T-helper 2 cell treated with Interferon-gamma antibody and Interleukin-4, amounts not matched to agents 5 μg/mL and 100 μg/mL, for 36 hours (primary cell): ENCODE data around the gene GOT2.

Experiments
- DNase-seq: peaks from one replicate; pipeline ENCODE4 v3.0.0; 2021; ENCODE audit warnings: low spot score
- H3K27ac Mint-ChIP-seq: one replicate; pipeline ENCODE4 v1.8.0; 2021; ENCODE audit warnings: mild to moderate bottlenecking, mixed read lengths
- H3K27me3 Mint-ChIP-seq: one replicate; pipeline ENCODE4 v1.8.0; 2021; ENCODE audit warnings: low read depth, mixed read lengths
- H3K36me3 Mint-ChIP-seq: one replicate; pipeline ENCODE4 v1.8.0; 2021; ENCODE audit warnings: low read depth, mixed read lengths
- H3K4me1 Mint-ChIP-seq: one replicate; pipeline ENCODE4 v1.8.0; 2021; ENCODE audit warnings: low read depth, mixed read lengths
- H3K4me3 Mint-ChIP-seq: one replicate; pipeline ENCODE4 v1.8.0; 2022; ENCODE audit warnings: mild to moderate bottlenecking, moderate library complexity, mixed read lengths
- H3K9me3 Mint-ChIP-seq: one replicate; pipeline ENCODE4 v1.8.0; 2021; ENCODE audit warnings: mixed read lengths

GOT2 gene

GRCh38 chr16:58733248-58733670 lies 857 bp downstream of the GOT2 start:
- Mint-ChIP-seq H3K27me3 (no peaks in the 10 kb centered on the region), H3K9me3 (no peaks in the 10 kb centered on the region), H3K36me3 (peaks cover 9% of the 10 kb centered on the region), H3K4me3 (peak overlapping the region; percentile 99), H3K4me1 (peaks cover 22% of the 10 kb centered on the region), H3K27ac (peak overlapping the region; percentile 85)
- no peak for DNase-seq

GRCh38 chr16:58732545-58733247 lies 1.4 kb downstream of the GOT2 start:
- H3K4me1 Mint-ChIP-seq = peaks cover 22% of the 10 kb centered on the region
- peaks cover 9% of the 10 kb centered on the region for H3K36me3 Mint-ChIP-seq
- no peak for DNase-seq
- no peaks in the 10 kb centered on the region for H3K27me3 Mint-ChIP-seq
- H3K9me3 Mint-ChIP-seq = no peaks in the 10 kb centered on the region
- peak overlapping the region; percentile 99 for H3K4me3 Mint-ChIP-seq
- H3K27ac Mint-ChIP-seq = peak overlapping the region; percentile 85

GRCh38 chr16:58730724-58731370 lies 3.3 kb downstream of the GOT2 start:
- Mint-ChIP-seq H3K36me3 (peaks cover 9% of the 10 kb centered on the region), H3K9me3 (no peaks in the 10 kb centered on the region), H3K27ac (no peak overlapping the region), H3K4me3 (no peak overlapping the region), H3K27me3 (no peaks in the 10 kb centered on the region), H3K4me1 (peaks cover 22% of the 10 kb centered on the region)
- DNase-seq = no peak

GRCh38 chr16:58727796-58728568 lies 6.1 kb downstream of the GOT2 start:
- Mint-ChIP-seq H3K4me3 (no peak overlapping the region), H3K9me3 (no peaks in the 10 kb centered on the region), H3K36me3 (peaks cover 13% of the 10 kb centered on the region), H3K4me1 (peaks cover 18% of the 10 kb centered on the region), H3K27me3 (no peaks in the 10 kb centered on the region), H3K27ac (no peak overlapping the region)
- DNase-seq = no peak

- Mint-ChIP-seq H3K9me3 (no peaks in the 10 kb centered on the region), H3K4me3 (no peak overlapping the region), H3K4me1 (peaks cover 12% of the 10 kb centered on the region), H3K27me3 (no peaks in the 10 kb centered on the region), H3K27ac (no peak overlapping the region), H3K36me3 (peaks cover 11% of the 10 kb centered on the region)
- no peak for DNase-seq
Observed at GRCh38 chr16:58727028-58727781, 6.9 kb downstream of the GOT2 start.

GRCh38 chr16:58723109-58723508 lies 11.0 kb downstream of the GOT2 start:
- Mint-ChIP-seq H3K36me3 (peaks cover 30% of the 10 kb centered on the region), H3K27ac (no peak overlapping the region), H3K27me3 (no peaks in the 10 kb centered on the region), H3K9me3 (no peaks in the 10 kb centered on the region), H3K4me3 (no peak overlapping the region), H3K4me1 (no peaks in the 10 kb centered on the region)
- no peak for DNase-seq

GRCh38 chr16:58717994-58718393 lies 16.1 kb downstream of the GOT2 start:
- DNase-seq = no peak
- no peaks in the 10 kb centered on the region for H3K9me3 Mint-ChIP-seq
- H3K27ac Mint-ChIP-seq = no peak overlapping the region
- no peaks in the 10 kb centered on the region for H3K4me1 Mint-ChIP-seq
- no peaks in the 10 kb centered on the region for H3K27me3 Mint-ChIP-seq
- H3K4me3 Mint-ChIP-seq = no peak overlapping the region
- peaks cover 55% of the 10 kb centered on the region for H3K36me3 Mint-ChIP-seq

- Mint-ChIP-seq H3K4me1 (no peaks in the 10 kb centered on the region), H3K27ac (no peak overlapping the region), H3K27me3 (no peaks in the 10 kb centered on the region), H3K9me3 (no peaks in the 10 kb centered on the region), H3K4me3 (no peak overlapping the region), H3K36me3 (peaks cover 61% of the 10 kb centered on the region)
- DNase-seq = no peak
Observed at GRCh38 chr16:58716468-58716867, 17.6 kb downstream of the GOT2 start.

- Mint-ChIP-seq H3K4me1 (no peaks in the 10 kb centered on the region), H3K9me3 (no peaks in the 10 kb centered on the region), H3K27me3 (no peaks in the 10 kb centered on the region), H3K36me3 (peaks cover 51% of the 10 kb centered on the region), H3K27ac (no peak overlapping the region), H3K4me3 (no peak overlapping the region)
- no peak for DNase-seq
Observed at GRCh38 chr16:58713742-58714141, 20.4 kb downstream of the GOT2 start.

- no peaks in the 10 kb centered on the region for H3K27me3 Mint-ChIP-seq
- no peaks in the 10 kb centered on the region for H3K9me3 Mint-ChIP-seq
- DNase-seq = no peak
- peak overlapping the region; percentile 20 for H3K27ac Mint-ChIP-seq
- peaks cover 37% of the 10 kb centered on the region for H3K36me3 Mint-ChIP-seq
- no peaks in the 10 kb centered on the region for H3K4me1 Mint-ChIP-seq
- H3K4me3 Mint-ChIP-seq = no peak overlapping the region
Observed at GRCh38 chr16:58709333-58709732, 24.8 kb downstream of the GOT2 start.

GRCh38 chr16:58699151-58699550 lies 35.0 kb downstream of the GOT2 start:
- H3K9me3 Mint-ChIP-seq = no peaks in the 10 kb centered on the region
- H3K4me1 Mint-ChIP-seq = peaks cover 3% of the 10 kb centered on the region
- no peak overlapping the region for H3K27ac Mint-ChIP-seq
- no peak for DNase-seq
- no peaks in the 10 kb centered on the region for H3K36me3 Mint-ChIP-seq
- no peak overlapping the region for H3K4me3 Mint-ChIP-seq
- no peaks in the 10 kb centered on the region for H3K27me3 Mint-ChIP-seq

GRCh38 chr16:58695368-58695767 lies 38.7 kb downstream of the GOT2 start:
- no peak for DNase-seq
- no peaks in the 10 kb centered on the region for H3K36me3 Mint-ChIP-seq
- no peak overlapping the region for H3K27ac Mint-ChIP-seq
- peaks cover 3% of the 10 kb centered on the region for H3K4me1 Mint-ChIP-seq
- peaks cover 5% of the 10 kb centered on the region for H3K9me3 Mint-ChIP-seq
- H3K4me3 Mint-ChIP-seq = no peak overlapping the region
- no peaks in the 10 kb centered on the region for H3K27me3 Mint-ChIP-seq

GRCh38 chr16:58692450-58692849 lies 41.7 kb downstream of the GOT2 start:
- Mint-ChIP-seq H3K4me1 (no peaks in the 10 kb centered on the region), H3K4me3 (no peak overlapping the region), H3K27ac (no peak overlapping the region), H3K27me3 (peaks cover 6% of the 10 kb centered on the region), H3K36me3 (no peaks in the 10 kb centered on the region), H3K9me3 (peaks cover 5% of the 10 kb centered on the region)
- DNase-seq = no peak
